ENCODE results near the gene PFDN4. TPM values are rescaled to one million over a fixed set of nuclear protein-coding genes. Genes with fewer than 3 reads are reported as not detected.
A peak's percentile ranks its signal among the peaks of the same experiment; 100 is the strongest.

PFDN4 gene
- total RNA-seq, 4 donors from 2014 or later, result 4.6 to 73.5 (median 28.5) TPM

- no peak for DNase-seq
- no peaks in the 10 kb centered on the region for H3K9me3 ChIP-seq
- H3K4me3 ChIP-seq, result no peak overlapping the region
- in situ Hi-C loops (cut with MboI; ENCODE audit: low pct_ligation_motif_present in 1 of 4, low pct_unique_long_range_greater_than_20kb in 1 of 4, low sequenced_read_pairs in 3 of 4), result loop anchor here in 3 of 4 donors (5.0 kb wide), 2 partner anchors 96 to 101 kb away; no protein-coding TSS in a partner anchor
- H3K36me3 ChIP-seq, result no peaks in the 10 kb centered on the region
- H3K27ac ChIP-seq, result no peak overlapping the region
- intact Hi-C loops (cut with DNase I; ENCODE audit: low total_unique reads), result loop anchor here (5.0 kb wide), 1 partner anchor 101 kb away; no protein-coding TSS in a partner anchor
- WGBS, 2 donors (ENCODE audit: low coverage in 1 of 2), result 75 to 81% methylated on average over 9 to 13 of the region's 13 CpGs
- TF ChIP-seq POLR2A (IDR thresholded peaks at IDR 0.05) (no peak), CTCF (IDR thresholded peaks at IDR 0.05) (no peak), POLR2AphosphoS5 (IDR thresholded peaks at IDR 0.05) (no peak), EP300 (IDR thresholded peaks at IDR 0.05; ENCODE audit: low read depth) (no peak)
- no peaks in the 10 kb centered on the region for H3K27me3 ChIP-seq
- H3K4me1 ChIP-seq, result peaks cover 0 to 9% (median 0%) of the 10 kb centered on the region in 4 donors
Measured at GRCh38 chr20:54197621-54198604, 10.0 kb upstream of the PFDN4 start.

GRCh38 chr20:54199283-54199682 lies 8.6 kb upstream of the PFDN4 start:
- TF ChIP-seq POLR2A (IDR thresholded peaks at IDR 0.05) (no peak), CTCF (IDR thresholded peaks at IDR 0.05) (no peak), EP300 (IDR thresholded peaks at IDR 0.05; ENCODE audit: low read depth) (no peak), POLR2AphosphoS5 (IDR thresholded peaks at IDR 0.05) (no peak)
- in situ Hi-C loops (cut with MboI; ENCODE audit: low pct_ligation_motif_present in 1 of 4, low pct_unique_long_range_greater_than_20kb in 1 of 4, low sequenced_read_pairs in 3 of 4), result loop anchor here in 3 of 4 donors (5.0 kb wide), 2 partner anchors 97 to 102 kb away; no protein-coding TSS in a partner anchor
- Histone ChIP-seq H3K9me3 (no peaks in the 10 kb centered on the region), H3K4me1 (peaks cover 0 to 14% (median 6%) of the 10 kb centered on the region in 4 donors), H3K36me3 (no peaks in the 10 kb centered on the region), H3K4me3 (no peak overlapping the region), H3K27me3 (no peaks in the 10 kb centered on the region), H3K27ac (no peak overlapping the region)
- DNase-seq, result no peak
- WGBS, 2 donors (ENCODE audit: low coverage in 1 of 2), result 61 to 69% methylated on average over 4 to 6 of the region's 6 CpGs
- intact Hi-C loops (cut with DNase I; ENCODE audit: low total_unique reads), result loop anchor here (5.0 kb wide), 1 partner anchor 102 kb away; no protein-coding TSS in a partner anchor

GRCh38 chr20:54199721-54200176 lies 8.1 kb upstream of the PFDN4 start:
- peak; percentile 85 for DNase-seq
- Histone ChIP-seq H3K27ac (no peak overlapping the region), H3K4me1 (peaks cover 0 to 15% (median 6%) of the 10 kb centered on the region in 4 donors), H3K27me3 (no peaks in the 10 kb centered on the region), H3K4me3 (no peak overlapping the region), H3K9me3 (no peaks in the 10 kb centered on the region), H3K36me3 (no peaks in the 10 kb centered on the region)
- intact Hi-C loops (cut with DNase I; ENCODE audit: low total_unique reads), result loop anchor here (5.0 kb wide), 1 partner anchor 102 kb away; no protein-coding TSS in a partner anchor
- WGBS, 2 donors (ENCODE audit: low coverage in 1 of 2), result 14 to 43% methylated on average over 3 to 7 of the region's 7 CpGs
- TF ChIP-seq POLR2AphosphoS5 (IDR thresholded peaks at IDR 0.05) (no peak), EP300 (IDR thresholded peaks at IDR 0.05; ENCODE audit: low read depth) (no peak), CTCF (IDR thresholded peaks at IDR 0.05) (peak; percentile 86 to 90 (median 89)), POLR2A (IDR thresholded peaks at IDR 0.05) (no peak)
- in situ Hi-C loops (cut with MboI; ENCODE audit: low pct_ligation_motif_present in 1 of 4, low pct_unique_long_range_greater_than_20kb in 1 of 4, low sequenced_read_pairs in 3 of 4), result loop anchor here (5.0 to 25.0 kb wide), 4 partner anchors 95 to 637 kb away; no protein-coding TSS in a partner anchor

Data from transverse colon (tissue), 4 donors.